Fibroblast of lung (primary cell): ENCODE measurements around the gene CACNG4.

Experiments used
- CTCF ChIP-seq, 2 donors: IDR thresholded peaks in 1 of 2; conservative IDR thresholded peaks in 1 of 2; 1 replicate in 1 of 2; 2 replicates in 1 of 2; pipeline ENCODE4 v1.5.1; 2011 to 2012; ENCODE audit warnings: low read length in 2 of 2, control low read depth in 1 of 2, inconsistent platforms in 1 of 2, low read depth in 1 of 2, mild to moderate bottlenecking in 1 of 2
- EZH2 ChIP-seq: IDR thresholded peaks from 2 replicates; pipeline ENCODE4 v1.5.1; 2012; ENCODE audit warnings: low read length, control low read depth, mild to moderate bottlenecking; ENCODE audit errors: missing control alignments

DNA sequence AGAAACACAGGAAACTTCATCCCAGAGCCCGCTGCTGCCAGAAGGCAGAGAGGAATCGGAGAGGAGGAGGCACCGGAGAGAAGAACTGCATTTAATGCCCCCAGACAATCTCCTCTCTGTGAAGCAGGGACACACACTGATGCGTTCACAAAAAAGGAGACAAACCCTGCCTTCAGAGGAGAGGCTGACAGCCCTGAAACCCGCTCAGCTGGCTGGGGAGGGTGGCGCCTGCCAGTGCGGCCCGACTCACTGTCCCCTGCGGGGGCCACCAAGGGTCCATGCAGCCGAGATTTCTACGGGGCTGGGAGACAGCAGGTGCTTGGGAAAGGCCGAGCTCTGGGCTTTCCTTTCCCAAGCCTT is 57.9 kb downstream of the CACNG4 start:
- no peak for TF ChIP-seq CTCF (conservative IDR thresholded peaks at IDR 0.05 in 1 of 2, IDR thresholded peaks at IDR 0.05 in 1 of 2; ENCODE audit: low read depth in 1 of 2, low read length in 2 of 2)
- TF ChIP-seq EZH2, result no peak
